Activated T-cell treated with anti-CD3 and anti-CD28 coated beads for 48 hours (primary cell): ENCODE results near the gene P2RY12.

Experiments
- DNase-seq: peaks from one replicate; pipeline ENCODE4 v3.0.0-alpha.2; 2020; ENCODE audit warnings: low read depth

Gene P2RY12

DNA sequence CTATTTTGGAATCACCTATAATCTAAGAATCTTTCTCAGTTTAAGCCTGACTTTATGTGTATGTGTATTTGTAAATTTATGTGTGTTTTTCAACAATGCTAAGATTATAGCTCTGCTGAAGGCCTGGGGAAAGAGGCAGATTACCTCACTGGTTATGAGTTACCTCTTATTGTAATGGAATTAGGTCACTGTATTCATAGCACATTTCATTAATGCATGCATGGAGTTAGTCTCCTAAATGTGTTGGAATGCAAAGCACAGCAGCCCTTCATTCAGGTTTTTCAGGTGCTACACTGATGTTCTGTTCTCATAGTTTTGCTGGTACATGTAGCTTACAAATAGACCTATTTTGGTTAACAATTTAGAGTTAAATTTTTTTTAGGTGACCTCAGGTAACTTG lies 77.4 kb downstream of the P2RY12 start:
- DNase-seq: no peak

DNA sequence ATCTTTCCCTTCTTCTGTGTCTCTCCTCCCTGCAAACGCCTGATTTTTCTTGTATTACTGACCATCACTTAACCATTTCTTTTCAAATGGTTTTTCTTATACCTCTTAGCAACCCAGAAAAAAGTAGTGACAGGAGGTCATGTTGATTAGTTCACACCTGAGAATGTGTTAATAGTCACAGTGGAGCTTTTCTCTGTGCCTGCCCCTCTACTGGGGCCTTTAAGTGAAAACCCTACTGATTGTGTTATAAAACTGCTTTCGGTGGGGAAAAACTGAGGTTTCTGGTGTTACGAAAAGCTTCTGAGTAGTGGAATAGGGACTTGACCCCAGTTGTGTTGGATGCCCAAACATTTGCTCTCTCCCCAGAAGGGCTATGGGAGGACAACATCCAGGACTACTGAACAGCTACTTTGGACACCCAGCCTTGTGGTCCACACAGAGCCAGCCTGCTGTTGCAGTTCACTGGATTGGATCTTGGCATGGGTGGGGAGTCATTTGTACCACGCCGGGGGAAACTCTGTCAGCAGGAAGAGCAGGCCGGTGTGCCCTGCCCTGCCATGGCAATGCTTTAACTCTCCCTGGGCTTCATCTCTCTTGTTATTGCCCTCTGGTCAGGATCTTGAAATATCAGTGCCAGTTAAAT lies 78.3 kb downstream of the P2RY12 start:
- DNase-seq: no peak

GRCh38 chr3:151305775-151306151 lies 78.8 kb downstream of the P2RY12 start:
- DNase-seq: no peak

DNA sequence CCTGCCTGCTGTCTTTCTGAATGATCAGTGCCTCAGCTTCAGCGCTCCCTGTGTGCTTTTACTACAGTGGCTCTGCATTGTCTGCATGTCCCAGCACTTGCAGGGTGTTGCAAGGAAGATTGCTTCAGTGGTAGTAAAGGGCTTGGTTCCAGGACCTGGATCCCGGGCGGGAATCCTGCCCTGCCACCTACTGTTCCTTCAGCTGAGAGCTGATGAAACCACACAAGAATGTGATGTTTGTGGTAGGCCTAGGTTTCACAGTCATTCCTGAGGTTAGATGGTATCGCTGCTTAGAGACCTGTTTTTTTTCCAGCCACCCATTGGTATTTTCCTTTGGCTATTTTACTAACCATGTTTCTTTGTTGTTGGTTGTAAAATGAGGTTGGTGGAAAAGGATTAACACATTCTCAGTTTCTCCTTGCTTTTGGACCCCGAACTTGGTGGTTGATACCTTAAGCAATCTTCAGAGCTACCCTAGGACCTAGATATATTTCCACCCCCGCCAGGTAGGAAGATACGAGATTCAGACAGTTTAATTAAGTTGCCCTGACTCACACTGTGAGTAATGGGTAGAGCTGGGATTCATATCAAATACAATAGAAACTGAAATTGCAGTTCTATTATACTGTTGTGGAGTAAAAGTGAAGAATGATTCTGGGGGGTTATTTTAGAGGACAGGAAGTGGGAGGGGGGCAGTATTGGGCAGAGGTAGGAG lies 79.3 kb downstream of the P2RY12 start:
- no peak for DNase-seq

DNA sequence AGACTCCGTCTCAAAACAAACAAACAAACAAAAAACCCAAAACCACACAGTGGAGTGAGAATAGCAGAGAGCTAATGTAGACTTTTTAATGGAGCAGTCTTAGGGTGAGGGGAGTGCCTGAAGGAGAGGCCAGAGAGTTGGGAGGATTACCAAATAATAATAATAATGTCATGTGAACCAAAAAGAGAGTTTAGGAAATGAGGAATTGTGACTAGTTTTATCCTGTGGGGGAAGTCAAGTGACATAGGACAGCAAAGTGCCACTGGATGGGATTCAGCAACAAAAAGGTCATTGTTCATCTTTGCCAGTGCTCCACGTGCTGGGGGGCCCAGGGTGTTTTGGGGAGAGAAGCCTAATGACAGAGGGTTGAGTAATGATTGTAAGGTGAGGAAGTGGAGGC lies 80.8 kb downstream of the P2RY12 start:
- no peak for DNase-seq

DNA sequence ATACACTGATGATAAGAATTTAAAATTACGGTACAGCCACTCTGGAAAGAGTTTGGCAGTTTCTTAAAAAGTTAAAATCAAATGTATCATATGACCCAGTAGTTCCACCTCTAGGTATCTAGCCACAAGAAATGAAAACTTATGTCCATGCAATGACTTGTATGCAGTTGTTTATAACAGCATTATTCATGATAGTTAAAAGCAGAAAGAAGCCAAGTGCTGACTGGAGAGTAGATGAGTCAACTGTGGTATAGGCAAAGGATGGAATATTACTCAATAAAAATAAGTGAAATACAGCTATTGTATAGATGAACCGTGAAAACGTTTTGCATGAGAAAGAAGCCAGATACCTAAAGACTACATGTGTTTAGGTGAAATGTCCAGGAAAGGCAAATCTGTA lies 82.8 kb downstream of the P2RY12 start:
- DNase-seq: no peak

DNA sequence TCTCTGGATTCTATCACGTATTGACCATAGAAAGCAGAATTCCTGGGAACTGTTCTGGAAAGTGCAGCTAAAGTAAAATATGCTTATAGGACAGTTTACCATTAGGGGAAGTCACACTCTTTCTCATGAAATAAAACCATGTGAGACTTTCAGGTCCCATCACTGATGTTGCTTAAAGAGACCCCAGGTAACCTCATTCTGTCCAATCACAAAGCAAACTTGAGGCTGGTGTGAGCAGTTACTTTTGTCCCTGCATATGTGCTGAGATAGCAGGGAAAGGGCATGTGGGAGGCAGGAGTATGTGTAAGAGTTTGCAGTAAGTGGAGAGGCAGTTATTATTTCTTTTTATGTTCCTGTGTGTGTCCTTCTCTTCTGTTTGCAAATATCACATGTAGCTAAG lies 84.0 kb downstream of the P2RY12 start:
- no peak for DNase-seq

DNA sequence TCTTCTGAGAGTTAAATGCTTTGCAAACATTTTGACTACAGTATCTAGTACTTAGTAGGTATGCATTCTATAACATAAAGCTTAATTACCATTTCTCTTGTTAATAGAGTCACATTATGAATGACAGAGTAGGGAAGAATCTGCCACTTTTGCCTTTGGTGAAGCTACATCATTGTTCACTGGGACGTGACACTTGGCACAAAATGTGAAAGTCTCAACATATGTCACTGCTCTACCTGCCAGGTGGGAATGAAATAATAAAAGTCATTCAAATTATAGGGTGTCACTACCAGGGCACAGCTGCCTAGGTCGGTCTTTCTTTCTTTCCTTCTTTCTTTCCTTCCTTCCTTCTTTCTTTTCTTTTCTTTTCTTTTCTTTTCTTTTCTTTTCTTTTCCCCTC lies 85.5 kb downstream of the P2RY12 start:
- DNase-seq: no peak

GRCh38 chr3:151297429-151297828 lies 87.1 kb downstream of the P2RY12 start:
- no peak for DNase-seq

- no peak for DNase-seq
These were observed 88.3 kb downstream of the P2RY12 start for GRCh38 chr3:151296226-151296625.

DNA sequence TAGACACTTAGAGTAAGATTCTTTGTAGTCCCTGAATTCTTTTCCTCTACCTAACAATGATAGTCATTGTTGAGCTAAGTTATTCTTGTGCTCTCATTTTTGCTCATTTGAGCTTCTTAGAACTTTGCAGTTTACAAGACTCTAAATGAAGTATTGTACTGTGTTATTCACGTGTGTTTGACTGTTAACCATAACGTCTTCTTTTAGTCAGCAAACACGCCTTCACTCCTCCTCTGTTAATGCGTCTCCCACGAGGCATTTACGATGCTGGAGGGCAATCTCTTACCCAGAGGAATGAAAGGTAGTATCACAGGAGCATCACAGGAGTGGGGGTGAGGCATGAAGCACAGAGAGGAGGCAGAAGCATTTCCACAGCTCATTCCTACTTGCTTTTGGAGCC lies 91.4 kb downstream of the P2RY12 start:
- DNase-seq: no peak

- DNase-seq: no peak
These were observed 93.9 kb downstream of the P2RY12 start for GRCh38 chr3:151290673-151291072.

- DNase-seq: no peak
These were observed 95.1 kb downstream of the P2RY12 start for GRCh38 chr3:151289445-151289844.
